ENCODE results near the gene C17orf78. TPM values are rescaled to one million over a fixed set of nuclear protein-coding genes. Genes with fewer than 3 reads are reported as not detected.

The C17orf78 gene
- total and polyA plus RNA-seq, 2 of the 13 experiments (the other 11 are each of a cell fraction or from before 2014, with no cell fraction given), result not detected

DNA sequence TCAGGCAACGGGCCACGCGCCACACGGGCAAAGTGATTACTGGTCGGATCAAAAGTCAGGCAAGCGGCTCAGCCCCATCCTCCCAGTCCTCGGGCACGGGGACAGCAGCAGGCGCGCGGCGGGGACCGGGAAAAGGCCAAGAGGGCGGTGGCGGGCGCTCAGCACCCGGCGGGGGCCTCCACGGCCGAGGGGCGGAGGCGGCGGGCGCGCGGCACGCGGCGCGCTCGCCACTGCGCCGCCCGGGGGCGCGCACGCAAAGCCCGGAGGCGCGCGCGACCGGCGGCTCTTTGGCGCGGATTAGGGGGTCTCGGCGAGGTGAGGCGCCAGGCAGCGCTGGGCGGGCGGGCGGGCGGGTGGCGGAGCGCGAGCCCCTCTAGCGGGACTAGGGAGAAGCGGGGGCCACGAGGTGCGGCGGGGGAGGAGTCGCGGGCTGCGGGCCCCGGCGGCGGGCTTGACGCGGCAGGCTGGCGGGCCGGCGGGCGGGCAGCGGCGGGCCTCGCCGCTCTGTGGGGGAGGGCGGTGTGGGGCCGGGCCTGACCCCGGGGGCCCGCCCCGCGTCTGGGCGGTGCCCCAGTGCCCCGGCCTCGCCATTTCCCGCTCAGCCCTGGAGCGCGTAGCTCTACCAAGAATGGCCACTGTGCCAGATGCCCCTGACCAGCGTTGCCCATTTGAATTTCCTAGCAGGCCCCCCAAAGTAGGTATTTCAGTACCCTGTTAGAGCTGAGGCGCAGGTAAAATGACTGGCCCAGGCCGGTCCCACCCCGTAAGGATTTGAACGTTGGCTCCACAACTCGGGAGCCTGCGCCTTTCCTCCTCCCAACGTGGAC lies 31.1 kb downstream of the C17orf78 start, which contains the start of the genes ACACA and TADA2A (continued):
- TF ChIP-seq ZNF20 (CRISPR knock-in tag; IDR thresholded peaks at IDR 0.05) (no peak), ZNF619 (CRISPR knock-in tag; IDR thresholded peaks at IDR 0.05) (no peak), KDM4B (CRISPR knock-in tag; IDR thresholded peaks at IDR 0.05) (no peak), ARID2 (CRISPR knock-in tag; IDR thresholded peaks at IDR 0.05; ENCODE audit: borderline replicate concordance) (no peak), SUZ12 (IDR thresholded peaks at IDR 0.05; ENCODE audit: low read depth, low read length) (no peak), ZNF703 (CRISPR knock-in tag; IDR thresholded peaks at IDR 0.05; ENCODE audit: borderline replicate concordance) (no peak), HOXA3 (CRISPR knock-in tag; IDR thresholded peaks at IDR 0.05) (peak; percentile 53; the same call in 1 of the 2 replicates), PITX1 (CRISPR knock-in tag; IDR thresholded peaks at IDR 0.05) (no peak), HNRNPUL1 (IDR thresholded peaks at IDR 0.05; ENCODE audit: low read depth, low read length) (no peak), ZC3H4 (CRISPR knock-in tag; IDR thresholded peaks at IDR 0.05; ENCODE audit: borderline replicate concordance) (no peak), ZNF616 (CRISPR knock-in tag; IDR thresholded peaks at IDR 0.05; ENCODE audit: low read depth) (no peak), TAF1 (CRISPR knock-in tag; IDR thresholded peaks at IDR 0.05) (peak; percentile 65), ZNF343 (CRISPR knock-in tag; IDR thresholded peaks at IDR 0.05) (no peak), TARDBP (CRISPR knock-in tag; IDR thresholded peaks at IDR 0.05) (no peak), MXD4 (CRISPR knock-in tag; IDR thresholded peaks at IDR 0.05) (no peak; the same call in 1 of the 2 replicates), TAF15 (IDR thresholded peaks at IDR 0.05; ENCODE audit: low read depth, low read length, poor library complexity, severe bottlenecking) (no peak), POLR2AphosphoS2 (IDR thresholded peaks at IDR 0.05; ENCODE audit: low read depth, low read length) (no peak), ZNF468 (CRISPR knock-in tag; IDR thresholded peaks at IDR 0.05) (no peak), ZNF143 (CRISPR knock-in tag; IDR thresholded peaks at IDR 0.05) (no peak), ZMAT3 (CRISPR knock-in tag; conservative IDR thresholded peaks at IDR 0.05) (peak; percentile 44; the same call in 1 of the 2 replicates), ZNF317 (CRISPR knock-in tag; IDR thresholded peaks at IDR 0.05) (peak; percentile 73; the same call in 1 of the 2 replicates), MATR3 (CRISPR knock-in tag; IDR thresholded peaks at IDR 0.05) (no peak), NRL (CRISPR knock-in tag; IDR thresholded peaks at IDR 0.05; ENCODE audit: borderline replicate concordance) (peak; percentile 94), PHF20 (CRISPR knock-in tag; IDR thresholded peaks at IDR 0.05) (peak; percentile 56; the same call in 1 of the 2 replicates), ZFYVE20 (CRISPR knock-in tag; IDR thresholded peaks at IDR 0.05; ENCODE audit: borderline replicate concordance, low read depth) (0 out of 2 replicates have a peak, but pooled peaks have one; percentile 21), NCOA2 (CRISPR knock-in tag; IDR thresholded peaks at IDR 0.05) (0 out of 2 replicates have a peak, but pooled peaks have one; percentile 28), HMGA1 (CRISPR knock-in tag; conservative IDR thresholded peaks at IDR 0.05) (no peak), RARA (CRISPR knock-in tag; IDR thresholded peaks at IDR 0.05) (peak; percentile 39; the same call in 1 of the 2 replicates)
- TF ChIP-seq, protein P1, sequence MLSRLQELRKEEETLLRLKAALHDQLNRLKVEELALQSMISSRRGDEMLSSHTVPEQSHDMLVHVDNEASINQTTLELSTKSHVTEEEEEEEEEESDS (CRISPR knock-in tag; IDR thresholded peaks at IDR 0.05; ENCODE audit: borderline replicate concordance), result no peak
- TF ChIP-seq, protein P2, sequence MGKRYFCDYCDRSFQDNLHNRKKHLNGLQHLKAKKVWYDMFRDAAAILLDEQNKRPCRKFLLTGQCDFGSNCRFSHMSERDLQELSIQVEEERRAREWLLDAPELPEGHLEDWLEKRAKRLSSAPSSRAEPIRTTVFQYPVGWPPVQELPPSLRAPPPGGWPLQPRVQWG (CRISPR knock-in tag; IDR thresholded peaks at IDR 0.05; ENCODE audit: borderline replicate concordance, low read depth), result no peak
- TF ChIP-seq, protein P3, sequence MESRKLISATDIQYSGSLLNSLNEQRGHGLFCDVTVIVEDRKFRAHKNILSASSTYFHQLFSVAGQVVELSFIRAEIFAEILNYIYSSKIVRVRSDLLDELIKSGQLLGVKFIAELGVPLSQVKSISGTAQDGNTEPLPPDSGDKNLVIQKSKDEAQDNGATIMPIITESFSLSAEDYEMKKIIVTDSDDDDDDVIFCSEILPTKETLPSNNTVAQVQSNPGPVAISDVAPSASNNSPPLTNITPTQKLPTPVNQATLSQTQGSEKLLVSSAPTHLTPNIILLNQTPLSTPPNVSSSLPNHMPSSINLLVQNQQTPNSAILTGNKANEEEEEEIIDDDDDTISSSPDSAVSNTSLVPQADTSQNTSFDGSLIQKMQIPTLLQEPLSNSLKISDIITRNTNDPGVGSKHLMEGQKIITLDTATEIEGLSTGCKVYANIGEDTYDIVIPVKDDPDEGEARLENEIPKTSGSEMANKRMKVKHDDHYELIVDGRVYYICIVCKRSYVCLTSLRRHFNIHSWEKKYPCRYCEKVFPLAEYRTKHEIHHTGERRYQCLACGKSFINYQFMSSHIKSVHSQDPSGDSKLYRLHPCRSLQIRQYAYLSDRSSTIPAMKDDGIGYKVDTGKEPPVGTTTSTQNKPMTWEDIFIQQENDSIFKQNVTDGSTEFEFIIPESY (CRISPR knock-in tag; IDR thresholded peaks at IDR 0.05), result no peak
